Measurements from ENCODE around the gene TRPC1. TPM values are rescaled to one million over a fixed set of nuclear protein-coding genes. Genes with fewer than 3 reads are reported as not detected.

Gene TRPC1
- total RNA-seq, 1 experiment from 2014 or later = 3.8 TPM

DNA sequence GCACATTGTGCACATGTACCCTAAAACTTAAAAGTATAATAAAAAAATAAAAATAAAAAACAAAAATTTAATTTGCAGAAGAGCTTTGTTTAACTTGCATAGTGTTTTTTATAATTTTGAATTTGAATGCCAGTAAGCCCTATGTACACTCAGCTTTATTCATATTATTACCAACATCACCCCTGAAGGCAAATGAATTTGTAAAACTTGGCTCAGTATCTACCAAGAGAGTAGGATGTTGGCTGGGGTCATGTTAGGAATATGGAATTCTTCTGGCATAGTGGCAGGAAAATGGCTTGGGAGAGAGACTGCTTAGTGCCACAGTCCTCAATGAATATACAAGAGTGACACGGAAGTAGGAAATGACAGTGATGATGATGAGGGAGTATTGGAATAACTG lies 30.7 kb downstream of the TRPC1 start:
- no peak overlapping the region for H3K4me2 ChIP-seq
- H3K9me2 ChIP-seq (ENCODE audit: insufficient read depth) = no peaks in the 10 kb centered on the region
- no peaks in the 10 kb centered on the region for H3F3A ChIP-seq (ENCODE audit: insufficient read depth, low read depth)
- H3K4me1 ChIP-seq (replicated peaks; ENCODE audit: insufficient read depth) = no peaks in the 10 kb centered on the region
- H3K4me3 ChIP-seq = no peak overlapping the region
- H3K27ac ChIP-seq = no peak overlapping the region
- TF ChIP-seq, protein P1, sequence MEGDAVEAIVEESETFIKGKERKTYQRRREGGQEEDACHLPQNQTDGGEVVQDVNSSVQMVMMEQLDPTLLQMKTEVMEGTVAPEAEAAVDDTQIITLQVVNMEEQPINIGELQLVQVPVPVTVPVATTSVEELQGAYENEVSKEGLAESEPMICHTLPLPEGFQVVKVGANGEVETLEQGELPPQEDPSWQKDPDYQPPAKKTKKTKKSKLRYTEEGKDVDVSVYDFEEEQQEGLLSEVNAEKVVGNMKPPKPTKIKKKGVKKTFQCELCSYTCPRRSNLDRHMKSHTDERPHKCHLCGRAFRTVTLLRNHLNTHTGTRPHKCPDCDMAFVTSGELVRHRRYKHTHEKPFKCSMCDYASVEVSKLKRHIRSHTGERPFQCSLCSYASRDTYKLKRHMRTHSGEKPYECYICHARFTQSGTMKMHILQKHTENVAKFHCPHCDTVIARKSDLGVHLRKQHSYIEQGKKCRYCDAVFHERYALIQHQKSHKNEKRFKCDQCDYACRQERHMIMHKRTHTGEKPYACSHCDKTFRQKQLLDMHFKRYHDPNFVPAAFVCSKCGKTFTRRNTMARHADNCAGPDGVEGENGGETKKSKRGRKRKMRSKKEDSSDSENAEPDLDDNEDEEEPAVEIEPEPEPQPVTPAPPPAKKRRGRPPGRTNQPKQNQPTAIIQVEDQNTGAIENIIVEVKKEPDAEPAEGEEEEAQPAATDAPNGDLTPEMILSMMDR (conservative IDR thresholded peaks at IDR 0.05) = no peak
- no peak for TF ChIP-seq EZH2 (IDR thresholded peaks at IDR 0.05; ENCODE audit: low read depth)
- no peaks in the 10 kb centered on the region for H3K9me3 ChIP-seq (ENCODE audit: insufficient read depth, low read depth)
- BruUV-seq (replicated peaks) = no TSS peak
- H3K36me3 ChIP-seq (ENCODE audit: low read depth) = no peaks in the 10 kb centered on the region
- no peaks in the 10 kb centered on the region for H4K20me1 ChIP-seq (ENCODE audit: insufficient read depth)
- intact Hi-C loops (cut with micrococcal nuclease; ENCODE audit: unreplicated experiment) = no loop called here
- no peaks in the 10 kb centered on the region for H3K27me3 ChIP-seq (ENCODE audit: insufficient read depth, low read depth)
- H3K79me2 ChIP-seq (ENCODE audit: low read depth) = no peaks in the 10 kb centered on the region
- H2AFZ ChIP-seq = no peak overlapping the region
- no peak for DNase-seq
- ChIA-PET CTCF (interaction anchor here (0.7 kb wide), 1 partner anchor 176 kb away, joined by 7 read pairs; no protein-coding TSS in a partner anchor), POLR2A (ENCODE audit: unreplicated experiment) (no interaction called here)

DNA sequence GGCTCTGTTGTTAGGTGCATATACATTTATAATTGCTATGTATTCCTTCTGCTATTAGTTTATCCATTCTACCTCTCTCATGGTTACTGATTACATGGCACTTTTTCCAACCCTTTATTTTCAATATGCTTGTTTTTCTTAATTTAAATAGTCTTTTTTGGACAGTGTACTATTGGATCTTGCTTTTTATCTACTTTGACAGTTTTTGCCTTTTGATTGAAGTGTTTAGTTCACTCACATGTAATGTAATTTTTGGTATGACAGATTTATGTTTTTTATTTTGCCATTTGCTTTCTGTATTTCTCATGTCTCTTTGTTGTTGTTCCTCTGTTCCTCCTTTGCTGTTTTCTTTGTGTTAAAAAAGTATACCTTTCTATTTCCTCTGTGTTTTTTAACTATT lies 44.5 kb downstream of the TRPC1 start:
- no peak for DNase-seq
- no TSS peak for BruUV-seq (replicated peaks)
- H3K79me2 ChIP-seq (ENCODE audit: low read depth) = no peaks in the 10 kb centered on the region
- H4K20me1 ChIP-seq (ENCODE audit: insufficient read depth) = no peaks in the 10 kb centered on the region
- no peak overlapping the region for H3K4me2 ChIP-seq
- H3K9me2 ChIP-seq (ENCODE audit: insufficient read depth) = no peaks in the 10 kb centered on the region
- H3K9me3 ChIP-seq (ENCODE audit: insufficient read depth, low read depth) = 0 out of 2 replicates have a peak, but pooled peaks cover 2% of the 10 kb centered on the region
- ChIA-PET CTCF (no interaction called here), POLR2A (ENCODE audit: unreplicated experiment) (no interaction called here)
- no peaks in the 10 kb centered on the region for H3F3A ChIP-seq (ENCODE audit: insufficient read depth, low read depth)
- TF ChIP-seq, protein P1 (conservative IDR thresholded peaks at IDR 0.05) = no peak
- TF ChIP-seq EZH2 (IDR thresholded peaks at IDR 0.05; ENCODE audit: low read depth) = no peak
- H2AFZ ChIP-seq = no peak overlapping the region
- no peaks in the 10 kb centered on the region for H3K36me3 ChIP-seq (ENCODE audit: low read depth)
- intact Hi-C loops (cut with micrococcal nuclease; ENCODE audit: unreplicated experiment) = no loop called here
- H3K4me1 ChIP-seq (replicated peaks; ENCODE audit: insufficient read depth) = no peaks in the 10 kb centered on the region
- H3K27me3 ChIP-seq (ENCODE audit: insufficient read depth, low read depth) = no peaks in the 10 kb centered on the region
- H3K4me3 ChIP-seq = no peak overlapping the region
- no peak overlapping the region for H3K27ac ChIP-seq

DNA sequence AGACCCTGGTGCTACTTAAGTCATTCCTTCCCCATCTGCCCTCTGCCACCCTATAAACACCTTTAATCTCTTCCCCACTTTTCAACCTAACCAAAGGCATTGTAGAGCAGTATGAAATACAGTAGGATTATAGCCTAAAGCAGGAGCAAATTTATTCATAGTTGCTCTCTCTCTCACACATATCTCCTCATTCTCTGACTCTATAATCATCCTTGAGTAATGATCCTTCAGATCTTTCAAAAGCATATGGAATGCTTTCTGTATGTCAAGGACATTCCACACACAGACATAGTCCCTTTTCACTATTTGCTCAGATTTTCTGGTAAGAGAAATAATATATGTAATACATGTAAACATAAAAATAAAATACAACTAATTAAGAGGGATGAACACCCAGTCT lies 54.1 kb downstream of the TRPC1 start:
- no peak for DNase-seq
- H3K79me2 ChIP-seq (ENCODE audit: low read depth) = no peaks in the 10 kb centered on the region

More for the DNA sequence above, 54.1 kb downstream of the TRPC1 start:
- POLR2A ChIA-PET (ENCODE audit: unreplicated experiment) = no interaction called here
- Histone ChIP-seq H3K4me3 (no peak overlapping the region), H3K27me3 (ENCODE audit: insufficient read depth, low read depth) (no peaks in the 10 kb centered on the region), H3K36me3 (ENCODE audit: low read depth) (no peaks in the 10 kb centered on the region), H3K9me2 (ENCODE audit: insufficient read depth) (no peaks in the 10 kb centered on the region), H3K4me2 (no peak overlapping the region), H3K27ac (no peak overlapping the region), H3K4me1 (replicated peaks; ENCODE audit: insufficient read depth) (no peaks in the 10 kb centered on the region), H2AFZ (no peak overlapping the region), H4K20me1 (ENCODE audit: insufficient read depth) (no peaks in the 10 kb centered on the region), H3F3A (ENCODE audit: insufficient read depth, low read depth) (no peaks in the 10 kb centered on the region), H3K9me3 (ENCODE audit: insufficient read depth, low read depth) (no peaks in the 10 kb centered on the region)
- CTCF ChIA-PET = no interaction called here
- TF ChIP-seq EZH2 (IDR thresholded peaks at IDR 0.05; ENCODE audit: low read depth) = no peak
- TF ChIP-seq, protein P1 (conservative IDR thresholded peaks at IDR 0.05) = no peak
- no TSS peak for BruUV-seq (replicated peaks)
- intact Hi-C loops (cut with micrococcal nuclease; ENCODE audit: unreplicated experiment) = no loop called here
